GM18511 (cell line): ENCODE results near the gene DPF3.

Experiments
- ATAC-seq: cut with Tn5 transposase; IDR thresholded peaks from one replicate; pipeline ENCODE4 v1.9.1; 2021; ENCODE audit warnings: mild to moderate bottlenecking, moderate library complexity; ENCODE audit not compliant: unreplicated experiment

DPF3 gene

GRCh38 chr14:72607386-72608130, 286.3 kb downstream of the DPF3 start:
- ATAC-seq = no peak

DNA sequence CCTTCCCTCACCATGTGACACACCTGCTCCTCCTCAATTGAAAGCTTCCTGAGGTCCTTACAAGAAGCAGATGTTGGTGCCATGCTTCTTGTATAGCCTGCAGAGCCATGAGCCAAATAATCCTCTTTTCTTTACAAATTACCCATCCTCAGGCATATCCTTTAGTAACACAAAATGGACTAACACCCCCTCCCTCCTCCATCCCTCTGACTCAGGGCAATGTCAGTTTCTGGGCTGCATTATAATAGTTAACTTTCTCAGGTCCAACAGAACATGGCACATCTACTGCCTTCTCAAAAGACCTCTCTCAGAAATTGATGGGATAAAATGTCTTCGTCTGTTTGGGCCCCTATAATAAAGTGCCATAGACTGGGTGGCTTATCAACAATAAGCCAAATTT, 287.0 kb downstream of the DPF3 start:
- no peak for ATAC-seq

DNA sequence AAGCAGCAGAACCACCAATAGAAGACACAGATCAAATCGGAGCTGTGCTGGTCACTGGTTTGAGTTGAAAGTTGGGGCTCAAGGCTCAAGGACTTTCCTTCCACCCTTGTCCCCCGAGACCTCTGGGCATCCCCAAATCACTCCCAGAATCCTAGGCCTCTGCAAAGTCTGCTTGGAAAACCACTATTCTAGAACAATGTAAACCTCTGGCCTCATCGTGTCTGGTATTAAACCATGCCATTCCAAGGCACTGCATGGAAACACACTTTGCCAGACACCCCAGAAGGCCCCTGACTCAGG, 288.0 kb downstream of the DPF3 start:
- no peak for ATAC-seq

- no peak for ATAC-seq
Observed at GRCh38 chr14:72605096-72605920, 288.6 kb downstream of the DPF3 start.

DNA sequence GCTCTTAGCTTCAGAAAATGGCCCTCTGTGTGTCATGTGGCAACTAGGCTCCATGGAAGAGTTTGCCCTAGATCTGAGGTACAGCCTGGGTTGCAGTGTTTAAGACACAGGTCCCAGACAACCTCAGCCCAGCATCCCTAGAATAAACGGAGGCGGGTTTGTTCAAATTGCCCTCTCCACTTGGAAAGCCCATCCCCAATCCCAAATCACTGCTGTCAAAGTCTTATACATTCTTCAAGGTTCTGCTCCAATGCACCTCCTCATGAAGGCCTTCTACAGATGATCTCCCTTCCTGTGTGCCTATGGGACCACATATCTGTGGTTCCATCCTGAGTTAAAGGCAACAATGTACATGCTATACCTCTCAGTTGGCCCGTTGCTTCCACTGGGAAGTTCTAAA, 289.8 kb downstream of the DPF3 start:
- ATAC-seq = no peak

DNA sequence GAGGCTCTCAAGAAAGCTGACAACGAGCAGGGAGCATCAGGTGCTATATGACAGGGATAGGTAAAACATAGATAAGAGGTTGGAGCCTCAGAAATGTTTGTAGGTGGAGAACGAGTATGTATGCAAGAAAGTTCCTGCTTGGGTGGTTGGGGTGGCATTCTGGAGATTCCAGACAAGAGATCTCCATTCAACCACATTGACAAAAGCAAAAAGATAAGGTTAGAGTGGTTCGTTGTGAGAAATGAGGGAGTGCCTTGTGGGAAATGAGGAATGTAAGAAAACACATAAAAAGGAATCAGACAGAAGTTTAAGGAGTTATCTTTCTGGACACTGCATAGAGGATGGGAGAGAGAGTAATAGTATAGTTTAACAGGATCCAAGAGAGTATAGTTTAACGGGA, 290.3 kb downstream of the DPF3 start:
- ATAC-seq = no peak

GRCh38 chr14:72600551-72601330, 293.2 kb downstream of the DPF3 start:
- ATAC-seq = no peak

GRCh38 chr14:72599579-72600470, 294.1 kb downstream of the DPF3 start:
- no peak for ATAC-seq

DNA sequence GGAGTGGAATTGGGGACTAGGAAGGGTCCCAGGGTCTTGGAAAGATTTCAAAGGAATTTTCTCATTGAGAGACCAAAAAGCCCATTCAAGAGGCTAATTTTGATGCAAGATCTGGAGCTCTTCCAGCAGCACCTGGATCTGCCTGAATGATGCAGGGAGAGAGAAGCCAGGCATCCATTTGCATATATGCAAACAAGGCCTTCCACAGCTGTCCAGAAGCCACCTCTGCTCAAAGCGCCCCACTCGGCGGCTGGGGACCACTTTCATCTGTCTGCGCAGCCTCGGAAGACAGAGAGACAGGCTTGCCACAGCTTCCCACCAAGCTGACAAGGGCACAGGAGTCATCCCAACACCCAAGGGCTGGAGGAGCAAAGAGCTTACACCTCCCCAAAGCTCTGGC, 295.6 kb downstream of the DPF3 start:
- no peak for ATAC-seq

DNA sequence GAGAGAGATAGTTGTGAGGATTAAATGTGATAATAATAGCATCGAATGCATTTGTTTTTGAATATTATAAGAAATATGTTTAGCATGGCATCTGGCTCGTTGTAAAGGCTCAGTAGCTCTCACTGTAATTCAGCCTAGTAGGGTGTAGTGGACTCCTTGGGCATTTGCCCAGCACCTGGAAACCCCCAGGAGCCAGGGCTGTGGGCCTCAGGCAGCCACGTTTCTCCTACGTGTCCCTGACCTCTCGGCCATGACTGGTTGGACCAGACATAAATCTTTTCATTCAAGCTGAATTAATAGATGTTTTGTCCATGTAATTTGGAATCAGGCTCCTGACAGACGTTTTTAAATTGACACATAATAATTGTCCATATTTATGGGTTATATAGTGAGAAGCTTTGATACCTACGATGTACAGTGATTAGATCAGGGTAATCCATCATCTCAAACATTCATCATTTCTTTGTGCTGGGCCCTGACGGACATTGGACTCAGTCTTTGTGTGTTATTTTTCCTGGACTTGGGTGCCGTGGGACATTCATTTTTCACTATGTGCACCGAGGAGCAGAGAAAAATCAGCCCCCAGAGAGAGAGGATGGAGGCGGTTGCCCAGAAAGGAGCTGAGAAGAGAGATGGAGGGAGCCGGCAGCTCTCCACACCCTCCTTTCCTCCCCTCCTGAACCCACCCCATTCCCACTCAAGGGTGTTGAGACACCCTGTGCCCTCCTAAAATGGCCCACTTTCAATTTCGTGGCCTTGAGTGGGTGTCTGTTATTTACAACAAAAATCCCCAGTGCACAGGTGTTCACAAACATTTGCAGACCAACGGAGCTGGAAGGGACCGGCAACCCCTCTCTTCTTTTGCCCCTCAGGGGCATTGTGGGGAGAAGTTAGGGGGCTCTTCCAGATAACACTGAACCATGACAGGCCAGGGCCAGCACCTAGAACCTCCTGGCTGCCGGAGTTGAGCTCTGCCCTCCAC, 296.4 kb downstream of the DPF3 start:
- no peak for ATAC-seq

DNA sequence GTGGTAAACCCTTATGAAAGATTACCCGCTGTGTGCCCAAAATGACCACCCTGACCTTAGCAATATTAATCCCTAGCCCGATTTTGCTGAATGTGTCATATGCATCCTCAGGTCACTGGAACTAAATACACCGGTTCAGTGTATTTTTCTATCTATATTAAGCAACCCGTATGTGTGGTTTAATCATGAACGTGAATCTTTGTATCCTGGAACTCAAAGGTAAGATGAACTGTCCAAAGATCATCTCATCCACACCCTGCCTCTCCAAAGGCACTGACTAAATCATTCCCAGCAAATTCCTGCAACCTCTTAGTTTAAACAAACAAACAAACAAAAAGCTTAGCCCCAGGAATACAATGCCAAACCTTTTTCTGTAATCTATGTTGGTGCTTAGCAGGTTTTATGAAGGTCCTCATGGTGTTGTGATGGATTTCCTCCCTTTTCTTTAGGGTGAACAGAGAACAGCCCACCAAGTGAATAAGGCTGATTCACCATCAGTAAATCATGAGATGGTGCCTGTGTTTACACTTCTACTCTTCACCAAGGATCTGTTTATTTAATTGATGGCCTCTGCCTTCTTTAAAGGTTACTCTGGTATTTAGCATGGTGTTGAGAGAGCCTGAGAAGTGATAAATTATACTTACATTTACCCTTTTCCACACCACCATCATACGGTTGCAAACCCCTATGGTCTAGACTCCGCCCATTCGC, 298.6 kb downstream of the DPF3 start:
- no peak for ATAC-seq

GRCh38 chr14:72594099-72594901, 299.6 kb downstream of the DPF3 start:
- peak; percentile 75 for ATAC-seq

GRCh38 chr14:72591391-72591790, 302.5 kb downstream of the DPF3 start:
- no peak for ATAC-seq

DNA sequence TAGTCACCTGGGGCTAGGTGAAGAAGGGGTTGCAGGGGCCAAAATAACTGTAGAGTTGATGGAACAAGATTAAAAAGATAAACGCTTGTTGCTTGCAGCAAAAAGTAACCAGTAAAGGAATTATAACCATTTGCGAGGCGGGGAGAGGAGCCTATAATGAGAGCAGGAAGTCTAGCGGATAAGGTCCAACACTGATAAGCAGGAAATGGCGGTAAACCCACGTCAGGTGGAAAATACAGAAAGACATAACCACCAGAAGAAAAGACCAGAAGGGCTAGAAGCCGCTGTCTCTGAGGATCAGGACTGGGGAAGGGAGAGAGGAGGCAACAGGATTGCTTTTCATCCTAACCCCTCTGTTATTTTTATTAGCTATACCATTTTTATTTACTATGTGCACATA, 303.3 kb downstream of the DPF3 start:
- ATAC-seq = no peak

- ATAC-seq = no peak
Observed at GRCh38 chr14:72589652-72590051, 304.2 kb downstream of the DPF3 start.

- ATAC-seq = no peak
Observed at GRCh38 chr14:72588521-72588920, 305.4 kb downstream of the DPF3 start.

GRCh38 chr14:72583316-72584272, 310.3 kb downstream of the DPF3 start:
- no peak for ATAC-seq
